ENCODE measurements around the gene CASZ1.

CASZ1 gene

GRCh38 chr1:10704368-10704882 lies 92.0 kb downstream of the CASZ1 start:
- DNase-seq = no peak

- DNase-seq = no peak
Observed at GRCh38 chr1:10703702-10704101, 92.7 kb downstream of the CASZ1 start.

- DNase-seq = no peak
Observed at GRCh38 chr1:10701145-10701544, 95.3 kb downstream of the CASZ1 start.

GRCh38 chr1:10699470-10699835 lies 97.0 kb downstream of the CASZ1 start:
- DNase-seq = no peak

GRCh38 chr1:10698726-10699469 lies 97.5 kb downstream of the CASZ1 start:
- DNase-seq = no peak

GRCh38 chr1:10697621-10698160 lies 98.8 kb downstream of the CASZ1 start:
- no peak for DNase-seq

- DNase-seq = no peak
Observed at GRCh38 chr1:10696977-10697376, 99.5 kb downstream of the CASZ1 start.

- DNase-seq = peak; percentile 55
Observed at GRCh38 chr1:10694633-10695627, 101.5 kb downstream of the CASZ1 start.

GRCh38 chr1:10694274-10694632 lies 102.2 kb downstream of the CASZ1 start:
- no peak for DNase-seq

GRCh38 chr1:10693497-10694273 lies 102.8 kb downstream of the CASZ1 start:
- peak; percentile 14 for DNase-seq

GRCh38 chr1:10693152-10693496 lies 103.3 kb downstream of the CASZ1 start:
- DNase-seq = no peak

GRCh38 chr1:10692401-10693021 lies 103.9 kb downstream of the CASZ1 start:
- DNase-seq = no peak

- DNase-seq = no peak
Observed at GRCh38 chr1:10691740-10692125, 104.7 kb downstream of the CASZ1 start.

GRCh38 chr1:10691075-10691739 lies 105.2 kb downstream of the CASZ1 start:
- no peak for DNase-seq

- no peak for DNase-seq
Observed at GRCh38 chr1:10690484-10690883, 106.0 kb downstream of the CASZ1 start.

GRCh38 chr1:10688409-10688786 lies 108.0 kb downstream of the CASZ1 start:
- no peak for DNase-seq

GRCh38 chr1:10687782-10688408 lies 108.6 kb downstream of the CASZ1 start:
- DNase-seq = no peak

- DNase-seq = no peak
Observed at GRCh38 chr1:10687251-10687651, 109.2 kb downstream of the CASZ1 start.

- DNase-seq = peak; percentile 45
Observed at GRCh38 chr1:10686404-10687040, 109.9 kb downstream of the CASZ1 start.

- DNase-seq = no peak
Observed at GRCh38 chr1:10685808-10686403, 110.5 kb downstream of the CASZ1 start.
